Activated T-helper 1 cell treated with anti-CD3 and anti-CD28 coated beads, Interleukin-12 subunit alpha, Interleukin-12 subunit beta, Interleukin-2, Interleukin-4 antibody, amounts not matched to agents 30 ng/mL and 10 ng/mL and 1 ng/mL, durations not matched to agents 14 hours and 24 hours and 36 hours (primary cell): ENCODE results near the gene PCSK1N. TPM values are rescaled to one million over a fixed set of nuclear protein-coding genes. Genes with fewer than 3 reads are reported as not detected.
"Not testable (repeated sequence)": the region's sequence is repeated elsewhere in the genome, so short reads cannot be mapped to it uniquely, and the experiment has no call there.

Experiments used
- DNase-seq: peaks from one replicate; pipeline ENCODE4 v3.0.0; 2021; ENCODE audit warnings: low spot score
- H3K27ac Mint-ChIP-seq: one replicate; pipeline ENCODE4 v1.8.0; 2021; ENCODE audit warnings: mild to moderate bottlenecking, mixed read lengths
- H3K27me3 Mint-ChIP-seq: one replicate; pipeline ENCODE4 v1.8.0; 2022; ENCODE audit warnings: mild to moderate bottlenecking, moderate library complexity, mixed read lengths; ENCODE audit not compliant: insufficient read depth
- H3K36me3 Mint-ChIP-seq: one replicate; pipeline ENCODE4 v1.8.0; 2021; ENCODE audit warnings: low read depth, mixed read lengths
- H3K4me1 Mint-ChIP-seq: one replicate; pipeline ENCODE4 v1.8.0; 2021; ENCODE audit warnings: low read depth, mixed read lengths
- H3K4me3 Mint-ChIP-seq: one replicate; pipeline ENCODE4 v1.8.0; 2021; ENCODE audit warnings: mild to moderate bottlenecking, moderate library complexity, mixed read lengths
- H3K9me3 Mint-ChIP-seq: one replicate; pipeline ENCODE4 v1.8.0; 2021; ENCODE audit warnings: mixed read lengths
- intact Hi-C: fragments of 100-400 bp; cut with micrococcal nuclease; formaldehyde crosslinking; loops from one replicate; pipeline ENCODE4 v1.15.1; 2024
- total RNA-seq: library from RNA; stranded (reverse); gene quantifications from 2 replicates; pipeline ENCODE4 v1.2.3, GENCODE V29; 2022

Gene PCSK1N
- 0.36 and 0.42 TPM in 2 replicates for total RNA-seq

- H3K27me3 Mint-ChIP-seq = peaks cover 39% of the 10 kb centered on the region
- peak within 1 kb of the TSS; percentile 53 for H3K27ac Mint-ChIP-seq
- peaks cover 16% of the 10 kb centered on the region for H3K4me1 Mint-ChIP-seq
- no peaks in the 10 kb centered on the region for H3K9me3 Mint-ChIP-seq
- H3K36me3 Mint-ChIP-seq = no peaks in the 10 kb centered on the region
- no peak for DNase-seq
- intact Hi-C loops = no loop called here
- H3K4me3 Mint-ChIP-seq = peak within 1 kb of the TSS; percentile 76
These were observed at the start of gene PCSK1N for GRCh38 chrX:48835524-48836329. TSS of gene PCSK1N (minus strand) at chrX:48835610. CDS start at chrX:48835532, 78 bp downstream.

DNA sequence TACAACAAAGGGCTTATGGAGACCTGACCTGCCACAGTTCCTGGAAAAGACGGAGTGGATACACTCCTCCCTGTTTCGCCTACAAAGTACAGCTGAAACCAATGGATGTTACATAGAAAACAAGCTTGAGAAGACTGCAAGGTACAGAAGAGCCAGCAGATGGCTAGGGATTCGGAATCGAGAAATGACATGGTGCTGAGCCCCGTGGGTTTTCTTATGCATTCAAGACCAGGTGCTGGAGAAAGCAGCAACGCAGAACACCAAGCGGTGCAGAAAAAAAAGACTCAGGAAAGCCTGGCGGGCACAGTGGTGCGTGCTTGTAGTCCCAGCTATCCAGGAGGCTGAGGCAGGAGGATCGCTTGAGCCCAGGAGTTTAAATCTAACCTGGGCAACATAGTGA is 48.3 kb upstream of the PCSK1N start:
- no peaks in the 10 kb centered on the region for H3K36me3 Mint-ChIP-seq
- DNase-seq = no peak
- no peak overlapping the region for H3K27ac Mint-ChIP-seq
- H3K9me3 Mint-ChIP-seq = no peaks in the 10 kb centered on the region
- H3K4me3 Mint-ChIP-seq = no peak overlapping the region
- H3K4me1 Mint-ChIP-seq = no peaks in the 10 kb centered on the region
- no peaks in the 10 kb centered on the region for H3K27me3 Mint-ChIP-seq
- intact Hi-C loops = no loop called here

GRCh38 chrX:48876944-48877343 is 41.5 kb upstream of the PCSK1N start:
- intact Hi-C loops, H3K9me3 Mint-ChIP-seq, H3K4me1 Mint-ChIP-seq, H3K27me3 Mint-ChIP-seq, DNase-seq, H3K4me3 Mint-ChIP-seq, H3K36me3 Mint-ChIP-seq, H3K27ac Mint-ChIP-seq: not testable (repeated sequence)

- H3K4me1 Mint-ChIP-seq, H3K27me3 Mint-ChIP-seq, H3K4me3 Mint-ChIP-seq, H3K9me3 Mint-ChIP-seq, H3K36me3 Mint-ChIP-seq, H3K27ac Mint-ChIP-seq, DNase-seq, intact Hi-C loops: not testable (repeated sequence)
These were observed 36.6 kb upstream of the PCSK1N start for GRCh38 chrX:48872017-48872416.

DNA sequence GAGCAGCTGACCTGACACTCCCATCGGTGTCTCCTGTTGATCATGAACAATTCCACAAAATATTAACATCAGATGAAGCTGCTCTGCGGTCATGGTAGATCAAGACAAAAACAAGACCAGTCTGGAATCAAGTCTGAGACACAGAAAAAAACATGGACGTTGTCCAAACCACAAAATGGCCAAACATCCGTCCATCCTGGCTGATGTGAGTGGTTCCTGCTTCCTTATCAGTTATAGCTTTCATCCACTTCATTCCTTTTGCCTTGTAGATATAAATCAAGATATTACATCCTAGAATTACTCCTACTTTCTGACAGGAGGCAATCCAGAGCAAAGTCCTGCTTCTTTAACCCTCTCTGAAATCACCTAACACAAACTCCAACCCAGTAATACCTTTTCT is 28.8 kb upstream of the PCSK1N start:
- H3K4me3 Mint-ChIP-seq = no peak overlapping the region
- intact Hi-C loops = no loop called here
- H3K27ac Mint-ChIP-seq = no peak overlapping the region
- H3K9me3 Mint-ChIP-seq = no peaks in the 10 kb centered on the region
- peaks cover 3% of the 10 kb centered on the region for H3K27me3 Mint-ChIP-seq
- DNase-seq = no peak
- H3K36me3 Mint-ChIP-seq = no peaks in the 10 kb centered on the region
- no peaks in the 10 kb centered on the region for H3K4me1 Mint-ChIP-seq

DNA sequence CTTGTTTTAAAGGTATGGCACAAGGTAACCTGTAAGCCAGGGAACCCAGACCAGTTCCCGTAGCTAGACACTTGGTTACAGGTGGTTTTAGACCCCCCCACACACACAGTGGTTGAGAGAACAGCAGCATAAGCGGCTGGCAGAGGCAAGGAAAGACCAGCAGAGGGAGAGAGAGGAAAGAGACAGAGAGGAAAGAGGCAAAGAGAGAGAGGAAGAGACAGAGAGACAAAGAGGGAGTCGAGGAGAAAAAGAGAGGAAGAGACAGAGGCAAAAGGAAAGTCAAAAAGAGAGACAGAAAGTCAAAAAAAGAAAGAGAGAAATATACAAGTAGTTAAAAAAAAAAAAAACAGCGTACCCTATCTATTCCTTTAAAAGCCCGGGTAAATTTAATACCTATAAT is 19.5 kb upstream of the PCSK1N start:
- no peak overlapping the region for H3K4me3 Mint-ChIP-seq
- DNase-seq = no peak

DNA sequence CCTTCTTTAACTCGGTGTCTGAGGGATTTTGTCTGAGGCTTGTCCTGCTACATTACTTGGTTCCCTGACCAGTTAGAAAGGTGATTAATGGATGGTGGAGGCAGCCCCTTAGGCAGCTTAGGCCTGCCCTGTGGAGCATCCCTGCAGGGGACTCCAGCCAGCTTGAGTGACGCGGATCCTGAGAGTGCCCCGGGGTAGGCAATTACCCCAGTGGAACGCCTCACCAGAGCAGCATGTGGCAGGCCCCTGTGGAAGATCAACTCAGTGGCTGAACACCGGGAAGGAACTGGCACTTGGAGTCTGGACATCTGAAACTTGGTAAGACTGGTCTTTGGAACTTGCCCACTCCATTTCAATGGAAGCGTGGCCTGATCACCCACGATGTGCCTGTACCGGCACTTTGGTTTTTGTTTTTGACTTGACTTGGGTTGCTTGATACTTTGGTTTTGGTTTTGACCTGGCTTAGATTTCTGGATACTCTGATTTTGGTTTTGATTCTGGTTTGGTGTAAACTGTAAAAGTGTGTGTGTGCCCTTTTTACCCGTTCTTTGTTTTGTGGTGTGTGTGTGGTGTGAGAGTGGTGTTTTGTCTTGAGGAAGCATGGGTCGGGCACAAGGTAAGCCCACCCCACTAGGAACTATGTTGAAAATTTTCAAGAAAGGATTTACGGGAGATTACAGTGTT is 18.9 kb upstream of the PCSK1N start:
- H3K36me3 Mint-ChIP-seq, H3K9me3 Mint-ChIP-seq, H3K27ac Mint-ChIP-seq, H3K4me1 Mint-ChIP-seq, DNase-seq, H3K27me3 Mint-ChIP-seq, H3K4me3 Mint-ChIP-seq: not testable (repeated sequence)
- intact Hi-C loops = loop anchor here (2.0 kb wide), 1 partner anchor 37 kb away; no protein-coding TSS in a partner anchor

More for the DNA sequence above, 19.5 kb upstream of the PCSK1N start:
- intact Hi-C loops = loop anchor here (2.0 kb wide), 1 partner anchor 36 kb away; no protein-coding TSS in a partner anchor
- H3K27ac Mint-ChIP-seq = no peak overlapping the region
- H3K9me3 Mint-ChIP-seq = no peaks in the 10 kb centered on the region
- no peaks in the 10 kb centered on the region for H3K36me3 Mint-ChIP-seq
- H3K4me1 Mint-ChIP-seq = no peaks in the 10 kb centered on the region
- peaks cover 9% of the 10 kb centered on the region for H3K27me3 Mint-ChIP-seq

DNA sequence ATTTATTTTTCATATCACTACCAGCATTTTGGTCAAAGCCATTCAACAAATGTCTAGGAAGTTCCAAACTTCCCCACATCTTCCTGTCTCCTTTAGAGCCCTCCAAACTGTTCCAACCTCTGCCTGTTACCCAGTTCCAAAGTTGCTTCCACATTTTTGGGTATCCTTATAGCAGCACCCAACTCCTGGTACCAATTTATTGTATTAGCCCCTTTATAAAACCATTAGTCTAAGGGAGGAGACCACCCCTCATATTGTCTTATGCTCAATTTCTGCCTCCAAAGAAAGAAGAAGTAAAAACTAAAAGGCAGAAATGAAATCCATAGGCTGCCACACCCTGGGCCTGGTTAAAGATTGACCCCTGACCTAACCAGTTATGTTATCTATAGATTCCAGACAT is 18.1 kb upstream of the PCSK1N start:
- H3K27me3 Mint-ChIP-seq, H3K27ac Mint-ChIP-seq: not testable (repeated sequence)

DNA sequence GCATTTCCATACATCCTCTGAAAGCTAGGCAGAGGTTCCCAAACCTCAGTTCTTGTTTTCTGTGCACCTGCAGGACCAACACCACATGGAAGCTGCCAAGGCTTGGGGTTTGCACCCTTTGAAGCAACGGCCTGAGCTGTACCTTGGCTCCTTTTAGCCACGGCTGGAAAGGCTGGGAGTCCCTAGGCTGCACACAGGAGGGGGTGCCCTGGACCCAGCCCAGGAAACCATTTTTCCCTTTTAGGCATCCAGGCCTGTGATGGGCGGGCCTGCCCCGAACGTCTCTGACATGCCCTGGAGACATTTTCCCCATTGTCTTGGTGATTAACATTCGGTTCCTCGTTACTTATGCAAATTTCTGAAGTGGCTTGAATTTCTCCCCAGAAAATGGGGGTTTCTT is 17.4 kb upstream of the PCSK1N start:
- H3K4me3 Mint-ChIP-seq = no peak overlapping the region
- H3K27ac Mint-ChIP-seq = no peak overlapping the region
- peaks cover 5% of the 10 kb centered on the region for H3K4me1 Mint-ChIP-seq
- no peak for DNase-seq
- H3K36me3 Mint-ChIP-seq = no peaks in the 10 kb centered on the region
- intact Hi-C loops = no loop called here
- H3K27me3 Mint-ChIP-seq = peaks cover 9% of the 10 kb centered on the region
- H3K9me3 Mint-ChIP-seq = no peaks in the 10 kb centered on the region

More for the DNA sequence above, 18.1 kb upstream of the PCSK1N start:
- H3K4me1 Mint-ChIP-seq, H3K9me3 Mint-ChIP-seq, DNase-seq, H3K4me3 Mint-ChIP-seq, intact Hi-C loops, H3K36me3 Mint-ChIP-seq: not testable (repeated sequence)

DNA sequence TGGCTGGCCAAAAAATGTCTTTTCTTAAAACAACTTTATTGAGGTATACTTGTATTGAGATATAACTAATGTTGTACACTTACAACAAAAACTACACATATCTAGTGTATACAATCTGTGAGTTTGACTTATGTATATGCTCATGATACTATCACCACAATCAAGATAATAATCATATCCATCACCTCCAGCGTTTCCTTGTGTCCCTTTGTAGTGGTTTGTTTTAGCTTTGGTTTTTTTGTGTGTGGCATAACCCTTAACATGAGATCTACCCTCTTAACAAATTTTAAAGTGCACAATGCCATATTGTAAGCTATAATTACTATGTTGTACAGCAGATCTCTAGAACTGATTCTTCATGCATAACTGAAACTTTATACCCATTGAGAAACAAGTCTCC is 13.4 kb upstream of the PCSK1N start:
- peaks cover 5% of the 10 kb centered on the region for H3K4me1 Mint-ChIP-seq
- peaks cover under 1% of the 10 kb centered on the region for H3K27me3 Mint-ChIP-seq
- intact Hi-C loops = no loop called here
- H3K36me3 Mint-ChIP-seq = no peaks in the 10 kb centered on the region
- H3K9me3 Mint-ChIP-seq = no peaks in the 10 kb centered on the region
- no peak for DNase-seq
- H3K27ac Mint-ChIP-seq = no peak overlapping the region
- H3K4me3 Mint-ChIP-seq = no peak overlapping the region

DNA sequence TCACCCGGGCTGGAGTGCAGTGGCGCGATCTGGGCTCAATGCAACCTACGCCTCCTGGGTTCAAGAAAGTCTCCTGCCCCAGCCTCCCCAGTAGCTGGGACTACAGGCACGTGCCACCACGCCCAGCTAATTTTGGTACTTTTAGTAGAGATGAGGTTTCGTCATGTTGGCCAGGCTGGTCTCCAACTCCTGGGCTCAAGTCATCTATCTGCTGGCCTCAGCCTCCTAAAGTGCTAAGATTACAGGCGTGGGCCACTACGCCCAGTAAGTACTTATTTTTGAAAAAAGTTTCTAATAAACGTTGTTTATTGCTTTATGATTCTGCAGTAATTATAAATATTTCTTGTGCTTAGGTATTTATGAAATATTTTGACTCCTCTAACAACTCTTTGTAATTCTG is 4.3 kb upstream of the PCSK1N start:
- no peak overlapping the region for H3K4me3 Mint-ChIP-seq
- peaks cover 3% of the 10 kb centered on the region for H3K4me1 Mint-ChIP-seq
- H3K27me3 Mint-ChIP-seq = peaks cover 22% of the 10 kb centered on the region
- intact Hi-C loops = no loop called here
- H3K9me3 Mint-ChIP-seq = no peaks in the 10 kb centered on the region
- H3K27ac Mint-ChIP-seq = no peak overlapping the region
- no peak for DNase-seq
- no peaks in the 10 kb centered on the region for H3K36me3 Mint-ChIP-seq

GRCh38 chrX:48834383-48834709 is 1.1 kb downstream of the PCSK1N start:
- no peak for DNase-seq
- peak overlapping the region; percentile 76 for H3K4me3 Mint-ChIP-seq
- H3K27me3 Mint-ChIP-seq = peaks cover 45% of the 10 kb centered on the region
- intact Hi-C loops = no loop called here
- H3K27ac Mint-ChIP-seq = no peak overlapping the region
- peaks cover 16% of the 10 kb centered on the region for H3K4me1 Mint-ChIP-seq
- H3K36me3 Mint-ChIP-seq = peaks cover 1% of the 10 kb centered on the region
- H3K9me3 Mint-ChIP-seq = no peaks in the 10 kb centered on the region

DNA sequence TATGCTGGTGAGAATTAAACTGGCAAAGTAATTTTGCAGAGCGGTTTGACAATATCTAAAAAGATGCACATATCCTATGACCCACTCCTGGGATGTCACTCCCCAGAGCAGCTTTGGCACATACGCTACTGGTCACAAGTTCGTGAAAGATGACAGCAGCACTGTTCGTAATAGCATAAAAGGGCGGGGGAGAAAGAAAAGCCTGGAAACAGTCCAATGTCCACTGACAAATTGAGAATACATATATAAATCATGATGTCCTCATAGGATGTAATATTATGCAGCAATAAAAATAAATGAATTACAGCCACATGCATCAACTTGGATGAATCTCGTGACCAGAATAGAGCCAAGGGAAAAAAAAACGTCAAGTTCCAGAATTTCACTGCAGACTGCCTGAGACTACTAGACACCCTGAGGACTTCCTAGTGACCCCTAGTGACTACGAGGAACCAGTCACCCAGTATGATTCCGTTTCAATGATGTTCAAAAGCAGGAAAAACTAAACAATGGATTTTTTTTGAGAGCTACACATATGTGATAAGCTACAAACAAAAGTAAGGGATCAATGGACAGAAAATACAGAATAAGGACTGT is 1.8 kb downstream of the PCSK1N start:
- intact Hi-C loops = no loop called here
- Mint-ChIP-seq H3K4me3 (peak overlapping the region; percentile 76), H3K36me3 (peaks cover 1% of the 10 kb centered on the region), H3K27me3 (peaks cover 45% of the 10 kb centered on the region), H3K27ac (no peak overlapping the region), H3K4me1 (peaks cover 16% of the 10 kb centered on the region), H3K9me3 (no peaks in the 10 kb centered on the region)
- no peak for DNase-seq
